ENCODE results near the gene RUFY4. TPM values are rescaled to one million over a fixed set of nuclear protein-coding genes. Genes with fewer than 3 reads are reported as not detected.

Gene RUFY4
- total and polyA plus RNA-seq, 4 experiments from 2014 or later = 0.16 to 0.81 (median 0.30) TPM; not detected in 1

GRCh38 chr2:218079943-218080913, 11.2 kb downstream of the RUFY4 start:
- Mint-ChIP-seq H3K27ac (peak overlapping the region in 1 of 7 donors; percentile 13), H3K4me3 (no peak overlapping the region), H3K27me3 (peaks cover 5 to 6% of the 10 kb centered on the region in 2 donors), H3K9me3 (peaks cover 0 to 3% (median 2%) of the 10 kb centered on the region in 8 donors), H3K4me1 (no peaks in the 10 kb centered on the region), H3K36me3 (no peaks in the 10 kb centered on the region)
- Histone ChIP-seq H3K27ac (ENCODE audit: low read depth, low read length) (no peak overlapping the region), H3K27me3 (ENCODE audit: insufficient read depth, low read length) (no peaks in the 10 kb centered on the region), H3K4me1 (ENCODE audit: insufficient read depth, low read length) (no peaks in the 10 kb centered on the region), H3K36me3 (ENCODE audit: insufficient read depth, low read length) (no peaks in the 10 kb centered on the region), H3K4me3 (ENCODE audit: low read length in 2 of 2) (no peak overlapping the region), H3K9me3 (ENCODE audit: control insufficient read depth in 1 of 2, low read length in 2 of 2) (no peaks in the 10 kb centered on the region)
- POLR2A ChIA-PET (ENCODE audit: partially characterized antibody) = no interaction called here
- intact Hi-C loops (cut with micrococcal nuclease) = no loop called here
- CTCF ChIA-PET (ENCODE audit: partially characterized antibody) = interaction anchor here (0.8 to 2.2 kb wide), 2 partner anchors 11 kb away, joined by 5 to 11 read pairs; partner anchors contain the start of gene RUFY4
- DNase-seq = no peak

DNA sequence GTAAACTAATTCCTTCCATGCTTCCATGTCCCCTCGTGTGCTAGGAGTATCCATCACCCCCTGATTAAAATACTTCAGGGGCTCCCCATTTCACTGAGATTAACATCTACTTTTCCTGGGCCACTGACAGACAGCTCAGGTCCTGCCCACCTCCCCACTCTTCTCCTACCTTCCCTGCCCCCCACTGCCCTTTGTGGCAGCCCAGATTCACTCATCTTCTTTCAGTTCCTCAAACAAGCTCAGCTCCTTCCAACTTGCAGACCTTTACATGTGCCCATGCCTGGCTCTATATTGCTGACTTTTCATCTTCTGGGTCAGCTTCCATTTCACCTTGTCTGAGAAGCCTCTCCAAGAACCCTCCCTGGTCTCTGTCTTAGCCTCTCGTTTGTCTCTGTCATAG, 12.0 kb downstream of the RUFY4 start:
- DNase-seq = no peak
- POLR2A ChIA-PET (ENCODE audit: partially characterized antibody) = no interaction called here
- intact Hi-C loops (cut with micrococcal nuclease) = no loop called here
- Histone ChIP-seq H3K27me3 (ENCODE audit: insufficient read depth, low read length) (no peaks in the 10 kb centered on the region), H3K4me1 (ENCODE audit: insufficient read depth, low read length) (no peaks in the 10 kb centered on the region), H3K9me3 (ENCODE audit: control insufficient read depth in 1 of 2, low read length in 2 of 2) (no peaks in the 10 kb centered on the region), H3K4me3 (ENCODE audit: low read length in 2 of 2) (no peak overlapping the region), H3K27ac (ENCODE audit: low read depth, low read length) (no peak overlapping the region), H3K36me3 (ENCODE audit: insufficient read depth, low read length) (no peaks in the 10 kb centered on the region)
- peak overlapping the region in 1 of 7 donors; percentile 22 for H3K27ac Mint-ChIP-seq
- no peak overlapping the region for H3K4me3 Mint-ChIP-seq
- H3K36me3 Mint-ChIP-seq = peaks cover 0 to 4% of the 10 kb centered on the region in 2 donors
- CTCF ChIA-PET (ENCODE audit: partially characterized antibody) = interaction anchor here (0.8 kb wide), 1 partner anchor 12 kb away, joined by 5 read pairs; the partner anchor contains the start of gene RUFY4
- H3K4me1 Mint-ChIP-seq = no peaks in the 10 kb centered on the region
- peaks cover 0 to 12% (median 6%) of the 10 kb centered on the region in 8 donors for H3K9me3 Mint-ChIP-seq
- H3K27me3 Mint-ChIP-seq = peaks cover 5 to 6% of the 10 kb centered on the region in 2 donors

DNA sequence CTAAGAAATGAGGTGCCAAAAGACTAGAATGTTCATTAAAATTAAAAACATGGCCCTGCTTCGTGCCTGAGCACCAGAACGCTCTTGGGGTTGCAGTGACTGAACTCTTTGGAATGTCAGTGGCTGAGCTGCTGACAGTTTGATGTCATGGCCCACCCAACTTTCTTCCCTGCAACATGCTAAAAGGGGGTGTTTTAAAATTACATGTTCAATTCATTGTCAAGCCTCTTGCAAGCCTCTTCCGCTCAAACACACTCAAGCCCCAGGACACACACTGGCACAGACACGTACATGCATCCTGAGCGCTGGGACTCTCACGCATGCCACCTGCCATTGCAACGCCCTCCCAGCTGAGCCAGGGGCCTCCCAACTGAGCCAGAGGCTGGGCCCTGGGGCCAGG, 12.6 kb downstream of the RUFY4 start:
- peaks cover 0 to 18% (median 12%) of the 10 kb centered on the region in 8 donors for H3K9me3 Mint-ChIP-seq
- H3K4me1 Mint-ChIP-seq = no peaks in the 10 kb centered on the region
- DNase-seq = no peak
- intact Hi-C loops (cut with micrococcal nuclease) = no loop called here
- Histone ChIP-seq H3K36me3 (ENCODE audit: insufficient read depth, low read length) (no peaks in the 10 kb centered on the region), H3K4me3 (ENCODE audit: low read length in 2 of 2) (no peak overlapping the region), H3K4me1 (ENCODE audit: insufficient read depth, low read length) (no peaks in the 10 kb centered on the region), H3K9me3 (ENCODE audit: control insufficient read depth in 1 of 2, low read length in 2 of 2) (no peaks in the 10 kb centered on the region), H3K27ac (ENCODE audit: low read depth, low read length) (no peak overlapping the region), H3K27me3 (ENCODE audit: insufficient read depth, low read length) (no peaks in the 10 kb centered on the region)
- H3K27ac Mint-ChIP-seq = no peak overlapping the region
- POLR2A ChIA-PET (ENCODE audit: partially characterized antibody) = no interaction called here
- no peak overlapping the region for H3K4me3 Mint-ChIP-seq
- peaks cover 6 to 8% of the 10 kb centered on the region in 2 donors for H3K27me3 Mint-ChIP-seq
- peaks cover 2 to 10% of the 10 kb centered on the region in 2 donors for H3K36me3 Mint-ChIP-seq
- CTCF ChIA-PET (ENCODE audit: partially characterized antibody) = no interaction called here

DNA sequence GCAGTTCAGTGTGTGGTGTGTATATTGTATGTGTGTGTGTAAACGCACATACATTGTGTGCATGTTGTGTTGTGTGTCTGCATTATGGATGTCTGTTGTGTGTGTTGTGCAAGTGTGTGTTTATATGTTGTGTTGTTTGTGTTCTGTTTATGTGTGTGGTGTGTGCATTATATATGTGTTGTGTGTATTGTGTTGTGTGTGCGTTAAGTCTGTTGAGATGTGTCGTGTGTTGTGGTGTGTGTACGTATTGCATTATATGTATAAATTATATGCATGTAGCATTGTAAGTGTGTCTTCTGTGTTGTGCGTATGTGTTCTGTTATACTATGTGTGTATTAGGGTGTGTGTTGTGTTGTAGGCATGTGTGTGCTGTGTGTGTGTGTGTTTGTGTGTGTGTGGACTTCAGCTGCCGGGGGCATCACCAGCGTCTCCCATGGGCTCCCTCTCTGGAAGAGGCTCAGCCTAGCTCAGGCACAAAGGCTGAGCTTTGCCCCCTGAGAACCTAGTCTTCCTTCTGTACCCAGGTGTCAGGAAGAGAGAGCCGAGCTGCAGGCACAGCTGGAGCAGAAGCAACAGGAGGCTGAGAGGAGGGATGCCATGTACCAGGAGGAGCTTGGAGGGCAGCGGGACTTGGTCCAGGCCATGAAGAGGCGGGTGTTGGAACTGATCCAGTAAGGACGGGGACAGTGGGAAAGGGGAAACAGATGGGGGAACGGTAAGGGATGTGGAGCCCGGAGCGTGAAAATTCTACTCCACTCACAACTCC, 13.7 kb downstream of the RUFY4 start:
- Mint-ChIP-seq H3K9me3 (peaks cover 0 to 19% (median 13%) of the 10 kb centered on the region in 8 donors), H3K36me3 (peaks cover 2 to 10% of the 10 kb centered on the region in 2 donors), H3K27me3 (peaks cover 7 to 8% of the 10 kb centered on the region in 2 donors), H3K4me3 (no peak overlapping the region), H3K4me1 (no peaks in the 10 kb centered on the region), H3K27ac (no peak overlapping the region)
- H3K4me1 ChIP-seq (ENCODE audit: insufficient read depth, low read length) = no peaks in the 10 kb centered on the region
- no peak overlapping the region for H3K4me3 ChIP-seq (ENCODE audit: low read length in 2 of 2)
- H3K9me3 ChIP-seq (ENCODE audit: control insufficient read depth in 1 of 2, low read length in 2 of 2) = no peaks in the 10 kb centered on the region
- no peak for DNase-seq
- intact Hi-C loops (cut with micrococcal nuclease) = no loop called here
- CTCF ChIA-PET (ENCODE audit: partially characterized antibody) = no interaction called here
- no peaks in the 10 kb centered on the region for H3K36me3 ChIP-seq (ENCODE audit: insufficient read depth, low read length)
- no peaks in the 10 kb centered on the region for H3K27me3 ChIP-seq (ENCODE audit: insufficient read depth, low read length)
- POLR2A ChIA-PET (ENCODE audit: partially characterized antibody) = no interaction called here
- H3K27ac ChIP-seq (ENCODE audit: low read depth, low read length) = no peak overlapping the region

DNA sequence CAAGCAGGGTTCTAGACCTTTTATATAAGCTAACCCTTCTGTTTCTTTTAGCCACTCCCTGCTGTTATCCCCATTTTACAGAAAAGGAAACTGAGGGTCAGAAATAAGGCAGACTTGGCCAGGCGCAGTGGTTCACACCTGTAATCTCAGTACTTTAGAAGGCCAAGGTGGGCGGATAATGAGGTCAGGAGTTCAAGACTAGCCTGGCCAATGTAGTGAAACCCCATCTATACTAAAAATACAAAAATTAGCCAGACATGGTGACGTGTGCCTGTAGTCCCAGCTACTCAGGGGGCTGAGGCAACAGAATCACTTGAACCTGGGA, 14.3 kb downstream of the RUFY4 start:
- Histone ChIP-seq H3K36me3 (ENCODE audit: insufficient read depth, low read length) (no peaks in the 10 kb centered on the region), H3K4me1 (ENCODE audit: insufficient read depth, low read length) (no peaks in the 10 kb centered on the region), H3K27ac (ENCODE audit: low read depth, low read length) (no peak overlapping the region), H3K9me3 (ENCODE audit: control insufficient read depth in 1 of 2, low read length in 2 of 2) (no peaks in the 10 kb centered on the region), H3K4me3 (ENCODE audit: low read length in 2 of 2) (no peak overlapping the region), H3K27me3 (ENCODE audit: insufficient read depth, low read length) (no peaks in the 10 kb centered on the region)
- ChIA-PET CTCF (ENCODE audit: partially characterized antibody) (no interaction called here), POLR2A (ENCODE audit: partially characterized antibody) (no interaction called here)
- intact Hi-C loops (cut with micrococcal nuclease) = no loop called here
- peaks cover 7 to 8% of the 10 kb centered on the region in 2 donors for H3K27me3 Mint-ChIP-seq
- H3K4me3 Mint-ChIP-seq = no peak overlapping the region
- H3K9me3 Mint-ChIP-seq = peaks cover 0 to 19% (median 13%) of the 10 kb centered on the region in 8 donors
- no peaks in the 10 kb centered on the region for H3K4me1 Mint-ChIP-seq
- H3K36me3 Mint-ChIP-seq = peaks cover 2 to 10% of the 10 kb centered on the region in 2 donors
- no peak for DNase-seq
- no peak overlapping the region for H3K27ac Mint-ChIP-seq

DNA sequence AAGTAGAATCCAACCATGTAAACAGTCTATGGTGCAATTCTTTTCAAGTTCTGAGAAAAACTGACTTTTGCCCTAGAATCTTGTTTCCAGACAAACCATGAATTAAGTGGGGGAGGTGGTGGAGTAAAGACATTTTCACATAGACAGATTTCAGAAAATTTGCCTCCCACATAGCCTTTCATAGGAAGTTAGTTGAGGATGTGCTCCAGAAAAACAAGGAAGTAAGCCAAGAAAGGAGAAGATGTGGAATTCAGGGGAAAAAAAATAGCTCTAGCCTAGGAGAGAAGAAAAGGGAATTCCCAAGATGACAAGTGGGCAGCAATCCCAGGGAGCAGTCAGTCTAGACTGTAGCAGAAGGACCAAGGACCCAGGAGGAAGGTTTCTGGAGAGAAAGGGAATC, 17.4 kb downstream of the RUFY4 start:
- ChIA-PET POLR2A (ENCODE audit: partially characterized antibody) (no interaction called here), CTCF (ENCODE audit: partially characterized antibody) (no interaction called here)
- Histone ChIP-seq H3K4me1 (ENCODE audit: insufficient read depth, low read length) (no peaks in the 10 kb centered on the region), H3K4me3 (ENCODE audit: low read length in 2 of 2) (no peak overlapping the region), H3K27ac (ENCODE audit: low read depth, low read length) (no peak overlapping the region), H3K9me3 (ENCODE audit: control insufficient read depth in 1 of 2, low read length in 2 of 2) (no peaks in the 10 kb centered on the region), H3K27me3 (ENCODE audit: insufficient read depth, low read length) (no peaks in the 10 kb centered on the region), H3K36me3 (ENCODE audit: insufficient read depth, low read length) (no peaks in the 10 kb centered on the region)
- no peak for DNase-seq
- Mint-ChIP-seq H3K4me1 (no peaks in the 10 kb centered on the region), H3K27me3 (peaks cover 8 to 12% of the 10 kb centered on the region in 2 donors), H3K27ac (peak overlapping the region in 1 of 7 donors; percentile 28), H3K4me3 (no peak overlapping the region), H3K36me3 (peaks cover 2 to 10% of the 10 kb centered on the region in 2 donors), H3K9me3 (peaks cover 0 to 19% (median 13%) of the 10 kb centered on the region in 8 donors)
- intact Hi-C loops (cut with micrococcal nuclease) = no loop called here

DNA sequence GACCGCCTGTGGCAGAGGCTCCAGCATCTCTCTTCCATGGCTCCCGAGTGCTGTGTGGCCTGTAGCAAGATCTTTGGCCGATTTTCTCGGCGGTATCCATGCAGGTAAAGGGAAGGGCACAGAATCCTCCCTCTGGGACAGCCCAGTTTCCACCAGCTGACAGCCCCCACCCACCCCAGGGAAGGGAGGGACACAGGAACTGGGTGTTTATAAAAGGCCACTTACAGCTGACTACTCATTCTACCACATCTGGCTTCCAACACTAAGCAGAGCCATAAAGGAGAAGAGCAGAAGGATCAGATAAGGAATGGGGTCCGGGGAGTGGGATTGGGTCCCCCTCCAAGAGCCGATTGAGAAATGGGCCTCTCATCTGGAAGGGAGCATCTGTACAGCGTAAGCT, 20.2 kb downstream of the RUFY4 start:
- peaks cover 0 to 19% (median 13%) of the 10 kb centered on the region in 8 donors for H3K9me3 Mint-ChIP-seq
- Histone ChIP-seq H3K27ac (ENCODE audit: low read depth, low read length) (no peak overlapping the region), H3K4me1 (ENCODE audit: insufficient read depth, low read length) (no peaks in the 10 kb centered on the region), H3K9me3 (ENCODE audit: control insufficient read depth in 1 of 2, low read length in 2 of 2) (no peaks in the 10 kb centered on the region), H3K36me3 (ENCODE audit: insufficient read depth, low read length) (no peaks in the 10 kb centered on the region), H3K4me3 (ENCODE audit: low read length in 2 of 2) (no peak overlapping the region), H3K27me3 (ENCODE audit: insufficient read depth, low read length) (no peaks in the 10 kb centered on the region)
- no peak overlapping the region for H3K4me3 Mint-ChIP-seq
- H3K27ac Mint-ChIP-seq = no peak overlapping the region
- DNase-seq = no peak
- H3K36me3 Mint-ChIP-seq = peaks cover 2 to 10% of the 10 kb centered on the region in 2 donors
- ChIA-PET POLR2A (ENCODE audit: partially characterized antibody) (no interaction called here), CTCF (ENCODE audit: partially characterized antibody) (interaction anchor here (0.7 kb wide), 1 partner anchor 20 kb away, joined by 3 read pairs; the partner anchor contains the start of gene RUFY4)
- intact Hi-C loops (cut with micrococcal nuclease) = no loop called here
- no peaks in the 10 kb centered on the region for H3K4me1 Mint-ChIP-seq
- H3K27me3 Mint-ChIP-seq = peaks cover 9% of the 10 kb centered on the region in 2 donors
